GM19463 (cell line): ENCODE measurements around the gene GPR132.
"Not testable (repeated sequence)": the region's sequence is repeated elsewhere in the genome, so short reads cannot be mapped to it uniquely, and the experiment has no call there.

Experiments
- ATAC-seq: cut with Tn5 transposase; IDR thresholded peaks from one replicate; pipeline ENCODE4 v1.9.1; 2021; ENCODE audit warnings: mild to moderate bottlenecking, moderate library complexity; ENCODE audit not compliant: unreplicated experiment

GPR132 gene

GRCh38 chr14:105045710-105046326 is 19.4 kb downstream of the GPR132 start:
- peak; percentile 67 for ATAC-seq

- no peak for ATAC-seq
Observed at GRCh38 chr14:105043641-105044040, 21.6 kb downstream of the GPR132 start.

- no peak for ATAC-seq
Observed at GRCh38 chr14:105042813-105043212, 22.4 kb downstream of the GPR132 start.

- ATAC-seq, result no peak
Observed at GRCh38 chr14:105041841-105042765, 23.1 kb downstream of the GPR132 start.

GRCh38 chr14:105039458-105040205 is 25.6 kb downstream of the GPR132 start:
- ATAC-seq, result no peak

GRCh38 chr14:105035616-105036015 is 29.6 kb downstream of the GPR132 start:
- not testable (repeated sequence) for ATAC-seq

GRCh38 chr14:105034315-105035039 is 30.8 kb downstream of the GPR132 start:
- no peak for ATAC-seq

- not testable (repeated sequence) for ATAC-seq
Observed at GRCh38 chr14:105033412-105033900, 31.8 kb downstream of the GPR132 start.

- not testable (repeated sequence) for ATAC-seq
Observed at GRCh38 chr14:105032451-105032901, 32.8 kb downstream of the GPR132 start.

- no peak for ATAC-seq
Observed at GRCh38 chr14:105030836-105031396, 34.3 kb downstream of the GPR132 start.

- ATAC-seq, result no peak
Observed at GRCh38 chr14:105030194-105030593, 35.0 kb downstream of the GPR132 start.

GRCh38 chr14:105029402-105029801 is 35.8 kb downstream of the GPR132 start:
- no peak for ATAC-seq

GRCh38 chr14:105028251-105028927 is 36.8 kb downstream of the GPR132 start:
- no peak for ATAC-seq

GRCh38 chr14:105027718-105028117 is 37.5 kb downstream of the GPR132 start:
- not testable (repeated sequence) for ATAC-seq

GRCh38 chr14:105026802-105027563 is 38.2 kb downstream of the GPR132 start:
- ATAC-seq, result no peak

GRCh38 chr14:105026033-105026785 is 39.0 kb downstream of the GPR132 start:
- no peak for ATAC-seq

GRCh38 chr14:105025429-105025828 is 39.8 kb downstream of the GPR132 start:
- ATAC-seq, result no peak
